B cell (primary cell): ENCODE measurements around the gene CD6.

ENCODE experiments used
- EZH2 ChIP-seq: IDR thresholded peaks from 2 replicates; pipeline ENCODE4 v1.6.1; 2012; ENCODE audit warnings: borderline replicate concordance, low read depth, mild to moderate bottlenecking, moderate library complexity, low read length; ENCODE audit not compliant: insufficient read depth, poor library complexity, severe bottlenecking
- TF ChIP-seq, protein P1 (sequence below): fragments of 200-600 bp; IDR thresholded peaks from one replicate; pipeline ENCODE4 v1.8.0; 2022; ENCODE audit warnings: antibody characterized with exemption, mild to moderate bottlenecking

DNA sequence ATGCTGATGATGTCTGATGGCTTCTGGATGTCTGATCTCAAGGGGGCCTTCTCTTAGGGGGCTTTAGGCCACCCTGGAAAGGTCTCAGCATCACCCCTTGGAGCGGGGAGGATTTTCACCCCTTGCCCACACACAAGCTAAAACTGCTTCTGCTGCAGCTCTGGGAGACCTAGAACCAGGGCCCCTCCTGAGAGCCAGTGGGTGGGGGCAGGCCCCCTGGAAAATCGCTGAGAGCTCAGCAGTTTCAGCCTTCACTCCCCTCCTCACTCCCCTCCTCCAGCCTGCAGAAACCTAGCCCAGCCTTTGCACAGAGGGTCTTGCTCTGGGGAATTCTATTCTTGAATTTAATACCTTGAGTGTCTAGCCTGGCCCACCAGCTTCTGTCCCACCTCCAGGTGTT lies 17.2 kb downstream of the CD6 start:
- TF ChIP-seq, protein P1, sequence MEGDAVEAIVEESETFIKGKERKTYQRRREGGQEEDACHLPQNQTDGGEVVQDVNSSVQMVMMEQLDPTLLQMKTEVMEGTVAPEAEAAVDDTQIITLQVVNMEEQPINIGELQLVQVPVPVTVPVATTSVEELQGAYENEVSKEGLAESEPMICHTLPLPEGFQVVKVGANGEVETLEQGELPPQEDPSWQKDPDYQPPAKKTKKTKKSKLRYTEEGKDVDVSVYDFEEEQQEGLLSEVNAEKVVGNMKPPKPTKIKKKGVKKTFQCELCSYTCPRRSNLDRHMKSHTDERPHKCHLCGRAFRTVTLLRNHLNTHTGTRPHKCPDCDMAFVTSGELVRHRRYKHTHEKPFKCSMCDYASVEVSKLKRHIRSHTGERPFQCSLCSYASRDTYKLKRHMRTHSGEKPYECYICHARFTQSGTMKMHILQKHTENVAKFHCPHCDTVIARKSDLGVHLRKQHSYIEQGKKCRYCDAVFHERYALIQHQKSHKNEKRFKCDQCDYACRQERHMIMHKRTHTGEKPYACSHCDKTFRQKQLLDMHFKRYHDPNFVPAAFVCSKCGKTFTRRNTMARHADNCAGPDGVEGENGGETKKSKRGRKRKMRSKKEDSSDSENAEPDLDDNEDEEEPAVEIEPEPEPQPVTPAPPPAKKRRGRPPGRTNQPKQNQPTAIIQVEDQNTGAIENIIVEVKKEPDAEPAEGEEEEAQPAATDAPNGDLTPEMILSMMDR, result no peak
- TF ChIP-seq EZH2, result no peak
